GM12878 (cell line): Measurements from ENCODE around the gene VSX1. TPM values are rescaled to one million over a fixed set of nuclear protein-coding genes. Genes with fewer than 3 reads are reported as not detected.

Source experiments
- ATAC-seq: fragments of 200-7000 bp; cut with Tn5 transposase; 3 replicates; pipeline ENCODE4 v1.9.1; 2020; ENCODE audit warnings: mild to moderate bottlenecking, moderate library complexity
- BruUV-seq: library from RNA; stranded (reverse); fragments of 400-500 nt; replicated peaks from 2 replicates; lab custom pipeline; 2021; lab: Mats Ljungman, UMichigan
- CTCF ChIA-PET: fragments of 300-600 bp; sonication (Branson Sonifier 250); formaldehyde crosslinking; extraction: SDS; loops from one replicate; lab custom pipeline; 2021; ENCODE audit warnings: inconsistent platforms; lab: Yijun Ruan, JAX
- POLR2A ChIA-PET: fragments of 350-600 bp; formaldehyde crosslinking; extraction: SDS; loops from one replicate; lab custom pipeline; 2021; ENCODE audit warnings: inconsistent platforms; lab: Charles Lee
- RAD21 ChIA-PET: fragments of 300-600 bp; sonication (Branson Sonifier 250); formaldehyde crosslinking; loops from one replicate; lab custom pipeline; 2023; ENCODE audit warnings: antibody characterized with exemption; ENCODE audit not compliant: unreplicated experiment; lab: Charles Lee
- SMC1A ChIA-PET: fragments of 300-600 bp; sonication (Branson Sonifier 250); formaldehyde crosslinking; loops from one replicate; lab custom pipeline; 2023; ENCODE audit not compliant: unreplicated experiment, uncharacterized antibody; lab: Charles Lee
- DNase-seq: peaks from one replicate; pipeline ENCODE4 v3.0.0-alpha.2; 2011; ENCODE audit warnings: low read depth, low spot score
- FAIRE-seq: peaks from 3 replicates; lab custom pipeline; 2011; peaks lifted over from hg19 to GRCh38; lab: Jason Lieb, UNC
- H2AFZ ChIP-seq: 2 replicates; pipeline ENCODE4 v1.6.0; 2011; ENCODE audit warnings: low read depth, low read length, control low read depth; ENCODE audit not compliant: control insufficient read depth
- H3K27ac ChIP-seq: 2 replicates; pipeline ENCODE4 v1.5.1; 2011; ENCODE audit warnings: control low read depth; ENCODE audit not compliant: control insufficient read depth, insufficient read depth
- H3K27me3 ChIP-seq, 2 experiments: replicated peaks in 1 of 2; 2 replicates each; pipeline versions ENCODE4 v1.6.0 to v1.6.1; 2011; ENCODE audit warnings: low read length in 1 of 2; ENCODE audit not compliant: control insufficient read depth in 2 of 2, insufficient read depth in 2 of 2
- H3K36me3 ChIP-seq, 2 experiments: 2 replicates each; pipeline ENCODE4 v1.5.1; 2011; ENCODE audit warnings: low read length in 1 of 2; ENCODE audit not compliant: control insufficient read depth in 2 of 2, insufficient read depth in 2 of 2
- H3K4me1 ChIP-seq: 2 replicates; pipeline ENCODE4 v1.6.1; 2011; ENCODE audit warnings: mild to moderate bottlenecking, low read length, moderate library complexity, mixed read lengths; ENCODE audit not compliant: control insufficient read depth, insufficient read depth
- H3K4me2 ChIP-seq: 2 replicates; pipeline ENCODE4 v1.6.0; 2011; ENCODE audit warnings: control low read depth; ENCODE audit not compliant: control insufficient read depth, insufficient read depth
- H3K4me3 ChIP-seq: fragments of 200-600 bp; sonication (generic); 2 replicates; pipeline ENCODE4 v1.5.1; 2016
- H3K79me2 ChIP-seq: 2 replicates; pipeline ENCODE4 v1.6.0; 2011; ENCODE audit warnings: low read length; ENCODE audit not compliant: control insufficient read depth, insufficient read depth
- H3K9ac ChIP-seq: 2 replicates; pipeline ENCODE4 v1.8.0; 2011; ENCODE audit warnings: low read length, control low read depth, mixed read lengths; ENCODE audit not compliant: control insufficient read depth, insufficient read depth
- H3K9me3 ChIP-seq: replicated peaks from 3 replicates; pipeline ENCODE4 v1.5.1; 2011; ENCODE audit warnings: mild to moderate bottlenecking, low read length; ENCODE audit not compliant: control insufficient read depth, insufficient read depth
- H4K20me1 ChIP-seq: 2 replicates; pipeline ENCODE4 v1.6.0; 2011; ENCODE audit not compliant: control insufficient read depth, insufficient read depth
- CBX3 ChIP-seq: fragments of 200-600 bp; sonication (generic); IDR thresholded peaks from 2 replicates; pipeline ENCODE4 v1.6.1; 2016; ENCODE audit warnings: low read depth, borderline replicate concordance
- HDAC2 ChIP-seq: fragments of 200-600 bp; sonication (generic); IDR thresholded peaks from 2 replicates; pipeline ENCODE4 v1.6.1; 2017
- JUND ChIP-seq: IDR thresholded peaks from 2 replicates; pipeline ENCODE4 v1.6.1; 2012; ENCODE audit warnings: low read depth, mild to moderate bottlenecking, low read length, improper control_type of control experiment, moderate library complexity
- KLF5 ChIP-seq: fragments of 450-650 bp; IDR thresholded peaks from 2 replicates; pipeline ENCODE4 v1.6.1; 2014; ENCODE audit warnings: mild to moderate bottlenecking; ENCODE audit not compliant: partially characterized antibody
- MTA3 ChIP-seq: IDR thresholded peaks from 2 replicates; pipeline ENCODE4 v1.6.1; 2012; ENCODE audit warnings: low read length, inconsistent platforms, borderline replicate concordance
- NFXL1 ChIP-seq: fragments of 450-650 bp; IDR thresholded peaks from 2 replicates; pipeline ENCODE4 v1.6.1; 2017; ENCODE audit warnings: antibody characterized with exemption, mild to moderate bottlenecking, borderline replicate concordance
- NFYB ChIP-seq: IDR thresholded peaks from 2 replicates; pipeline ENCODE4 v1.6.1; 2011; ENCODE audit warnings: low read depth, mild to moderate bottlenecking, low read length, improper control_type of control experiment, moderate library complexity; ENCODE audit not compliant: insufficient read depth
- RAD51 ChIP-seq: fragments of 450-650 bp; IDR thresholded peaks from 2 replicates; pipeline ENCODE4 v1.6.1; 2016; ENCODE audit warnings: moderate library complexity, mild to moderate bottlenecking, inconsistent platforms
- RELB ChIP-seq: fragments of 450-650 bp; IDR thresholded peaks from 2 replicates; pipeline ENCODE4 v1.6.1; 2017; ENCODE audit warnings: low read depth, mild to moderate bottlenecking, moderate library complexity
- RFX5 ChIP-seq: IDR thresholded peaks from 2 replicates; pipeline ENCODE4 v1.6.1; 2011; ENCODE audit warnings: low read depth, low read length, improper control_type of control experiment
- STAT1 ChIP-seq: fragments of 450-650 bp; conservative IDR thresholded peaks from 2 replicates; pipeline ENCODE4 v1.6.1; 2014; ENCODE audit warnings: antibody characterized with exemption, mild to moderate bottlenecking
- WGBS: methylation state at CpG from one replicate; pipeline ENCODE4 v1.1.6; 2016; ENCODE audit warnings: low lambda C conversion rate; ENCODE audit not compliant: insufficient replicate concordance, insufficient coverage; ENCODE audit errors: missing lambda C conversion rate; 5-methylcytosine and 5-hydroxymethylcytosine counted together
- in situ Hi-C: fragments of 300-500 bp; cut with MboI; formaldehyde crosslinking; loops from 9 replicates; pipeline ENCODE4 v1.14.3; 2018; ENCODE audit warnings: mixed read lengths
- intact Hi-C: fragments of 100-400 bp; cut with micrococcal nuclease; formaldehyde crosslinking; loops from one replicate; pipeline ENCODE4 v1.14.2; 2022; ENCODE audit not compliant: unreplicated experiment
- polyA plus RNA-seq, 11 experiments: library from polyadenylated mRNA; depleted of rRNA in 4 of 11; unstranded in 6 of 11; stranded (reverse) in 5 of 11; fragments of >200 nt; fragmentation: Nextera tagmentation in 4 of 11; fragmentation: Illumina TruSeq in 1 of 11; extraction: Ambion mirVana in 4 of 11; extraction: Trizol in 1 of 11; gene quantifications; 1 replicate in 1 of 11; 2 replicates in 10 of 11; pipeline versions ENCODE4 v1.2.1 to v1.2.3, GENCODE V29; 2011 to 2016; ENCODE audit warnings: inconsistent platforms in 2 of 11, missing spikeins in 2 of 11, low read depth in 1 of 11
- total RNA-seq, 4 experiments: library from RNA; depleted of rRNA in 3 of 4; stranded (reverse); fragments of >200 nt in 3 of 4; fragmentation: Illumina TruSeq in 1 of 4; extraction: Trizol in 1 of 4; gene quantifications; 2 replicates each; pipeline versions ENCODE4 v1.2.1 to v1.2.3, GENCODE V29; 2013 to 2021
- TF ChIP-seq, protein P1 (sequence below): IDR thresholded peaks from 2 replicates; pipeline ENCODE4 v1.6.1; 2012; ENCODE audit warnings: low read depth, low read length, improper control_type of control experiment
- TF ChIP-seq, protein P2 (sequence below): IDR thresholded peaks from 2 replicates; pipeline ENCODE4 v1.6.1; 2012; ENCODE audit warnings: low read depth, low read length, improper control_type of control experiment
- TF ChIP-seq, protein P3 (sequence below): fragments of 450-650 bp; IDR thresholded peaks from 2 replicates; pipeline ENCODE4 v1.6.1; 2016; ENCODE audit warnings: mild to moderate bottlenecking, moderate library complexity, borderline replicate concordance
- TF ChIP-seq, protein P4 (sequence below): IDR thresholded peaks from 2 replicates; pipeline ENCODE4 v1.6.1; 2012; ENCODE audit warnings: low read depth, low read length, improper control_type of control experiment

VSX1 gene
- total and polyA plus RNA-seq, 10 of the 15 experiments (the other 5 are each of a cell fraction or from before 2014, with no cell fraction given), result 0.05 TPM; not detected in 9

DNA sequence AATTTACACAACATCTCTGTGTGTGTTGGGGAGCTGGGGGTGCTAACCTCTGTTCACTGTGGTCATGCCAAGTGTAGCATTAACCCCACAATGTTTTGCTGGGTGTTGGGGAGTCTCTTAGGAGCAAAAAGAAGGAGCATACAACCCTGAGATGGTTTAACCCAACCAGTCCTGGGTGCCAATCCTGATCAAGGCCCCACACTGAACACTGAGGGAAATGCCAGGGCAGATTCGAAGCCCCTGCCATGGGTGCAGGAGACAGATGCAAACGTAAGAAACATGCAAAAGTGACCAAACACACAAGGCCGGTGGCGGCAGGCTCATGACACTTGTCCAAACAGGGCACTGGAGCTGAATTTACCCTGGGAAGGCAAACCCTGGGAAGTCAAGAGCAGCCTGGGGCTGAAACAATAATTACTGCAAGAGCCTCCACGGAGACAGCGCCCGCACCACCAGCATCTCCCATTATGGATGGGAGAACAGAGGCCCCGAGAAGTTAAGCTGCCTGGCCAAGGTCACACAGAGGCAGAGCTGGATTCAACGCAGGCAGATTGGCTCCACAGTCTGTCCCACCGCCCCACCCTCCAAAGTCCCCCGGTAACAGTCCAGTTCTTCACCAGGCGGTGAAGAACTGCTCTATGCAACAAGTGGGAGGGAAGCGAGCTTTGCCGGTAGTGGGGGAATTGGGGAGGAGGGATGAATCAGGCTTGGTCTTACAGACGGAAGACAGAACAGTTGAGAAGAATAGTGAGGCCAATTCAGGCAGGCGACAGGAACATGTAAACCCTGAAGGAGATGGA, 32.5 kb downstream of the VSX1 start:
- ChIA-PET POLR2A (no interaction called here), CTCF (interaction anchor here (1.0 kb wide), 1 partner anchor 16 kb away, joined by 3 read pairs; no protein-coding TSS in a partner anchor)
- DNase-seq (no peak), FAIRE-seq (no peak)
- Histone ChIP-seq H3K9me3 (no peaks in the 10 kb centered on the region), H2AFZ (no peak overlapping the region), H3K36me3 (peaks cover 4 to 11% of the 10 kb centered on the region in 2 experiments; a peak in 3 of 4 replicates)
- TF ChIP-seq, protein P1, sequence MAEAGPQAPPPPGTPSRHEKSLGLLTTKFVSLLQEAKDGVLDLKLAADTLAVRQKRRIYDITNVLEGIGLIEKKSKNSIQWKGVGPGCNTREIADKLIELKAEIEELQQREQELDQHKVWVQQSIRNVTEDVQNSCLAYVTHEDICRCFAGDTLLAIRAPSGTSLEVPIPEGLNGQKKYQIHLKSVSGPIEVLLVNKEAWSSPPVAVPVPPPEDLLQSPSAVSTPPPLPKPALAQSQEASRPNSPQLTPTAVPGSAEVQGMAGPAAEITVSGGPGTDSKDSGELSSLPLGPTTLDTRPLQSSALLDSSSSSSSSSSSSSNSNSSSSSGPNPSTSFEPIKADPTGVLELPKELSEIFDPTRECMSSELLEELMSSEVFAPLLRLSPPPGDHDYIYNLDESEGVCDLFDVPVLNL, result no peak
- TF ChIP-seq JUND (no peak), RFX5 (no peak), STAT1 (no peak), CBX3 (no peak), RELB (no peak), RAD51 (no peak), KLF5 (no peak), MTA3 (no peak), NFYB (no peak), NFXL1 (no peak), HDAC2 (no peak)
- TF ChIP-seq, protein P2, sequence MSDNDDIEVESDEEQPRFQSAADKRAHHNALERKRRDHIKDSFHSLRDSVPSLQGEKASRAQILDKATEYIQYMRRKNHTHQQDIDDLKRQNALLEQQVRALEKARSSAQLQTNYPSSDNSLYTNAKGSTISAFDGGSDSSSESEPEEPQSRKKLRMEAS, result no peak
- TF ChIP-seq, protein P3, sequence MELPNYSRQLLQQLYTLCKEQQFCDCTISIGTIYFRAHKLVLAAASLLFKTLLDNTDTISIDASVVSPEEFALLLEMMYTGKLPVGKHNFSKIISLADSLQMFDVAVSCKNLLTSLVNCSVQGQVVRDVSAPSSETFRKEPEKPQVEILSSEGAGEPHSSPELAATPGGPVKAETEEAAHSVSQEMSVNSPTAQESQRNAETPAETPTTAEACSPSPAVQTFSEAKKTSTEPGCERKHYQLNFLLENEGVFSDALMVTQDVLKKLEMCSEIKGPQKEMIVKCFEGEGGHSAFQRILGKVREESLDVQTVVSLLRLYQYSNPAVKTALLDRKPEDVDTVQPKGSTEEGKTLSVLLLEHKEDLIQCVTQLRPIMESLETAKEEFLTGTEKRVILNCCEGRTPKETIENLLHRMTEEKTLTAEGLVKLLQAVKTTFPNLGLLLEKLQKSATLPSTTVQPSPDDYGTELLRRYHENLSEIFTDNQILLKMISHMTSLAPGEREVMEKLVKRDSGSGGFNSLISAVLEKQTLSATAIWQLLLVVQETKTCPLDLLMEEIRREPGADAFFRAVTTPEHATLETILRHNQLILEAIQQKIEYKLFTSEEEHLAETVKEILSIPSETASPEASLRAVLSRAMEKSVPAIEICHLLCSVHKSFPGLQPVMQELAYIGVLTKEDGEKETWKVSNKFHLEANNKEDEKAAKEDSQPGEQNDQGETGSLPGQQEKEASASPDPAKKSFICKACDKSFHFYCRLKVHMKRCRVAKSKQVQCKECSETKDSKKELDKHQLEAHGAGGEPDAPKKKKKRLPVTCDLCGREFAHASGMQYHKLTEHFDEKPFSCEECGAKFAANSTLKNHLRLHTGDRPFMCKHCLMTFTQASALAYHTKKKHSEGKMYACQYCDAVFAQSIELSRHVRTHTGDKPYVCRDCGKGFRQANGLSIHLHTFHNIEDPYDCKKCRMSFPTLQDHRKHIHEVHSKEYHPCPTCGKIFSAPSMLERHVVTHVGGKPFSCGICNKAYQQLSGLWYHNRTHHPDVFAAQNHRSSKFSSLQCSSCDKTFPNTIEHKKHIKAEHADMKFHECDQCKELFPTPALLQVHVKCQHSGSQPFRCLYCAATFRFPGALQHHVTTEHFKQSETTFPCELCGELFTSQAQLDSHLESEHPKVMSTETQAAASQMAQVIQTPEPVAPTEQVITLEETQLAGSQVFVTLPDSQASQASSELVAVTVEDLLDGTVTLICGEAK, result no peak
- TF ChIP-seq, protein P4, sequence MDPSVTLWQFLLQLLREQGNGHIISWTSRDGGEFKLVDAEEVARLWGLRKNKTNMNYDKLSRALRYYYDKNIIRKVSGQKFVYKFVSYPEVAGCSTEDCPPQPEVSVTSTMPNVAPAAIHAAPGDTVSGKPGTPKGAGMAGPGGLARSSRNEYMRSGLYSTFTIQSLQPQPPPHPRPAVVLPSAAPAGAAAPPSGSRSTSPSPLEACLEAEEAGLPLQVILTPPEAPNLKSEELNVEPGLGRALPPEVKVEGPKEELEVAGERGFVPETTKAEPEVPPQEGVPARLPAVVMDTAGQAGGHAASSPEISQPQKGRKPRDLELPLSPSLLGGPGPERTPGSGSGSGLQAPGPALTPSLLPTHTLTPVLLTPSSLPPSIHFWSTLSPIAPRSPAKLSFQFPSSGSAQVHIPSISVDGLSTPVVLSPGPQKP, result no peak
- TF ChIP-seq, all 136 proteins: peak for 0
- no peak for ATAC-seq
- Histone ChIP-seq H3K4me2 (no peak overlapping the region), H3K27me3 (no peaks in the 10 kb centered on the region), H3K27ac (no peak overlapping the region), H3K4me3 (no peak overlapping the region), H3K4me1 (peaks cover 33% of the 10 kb centered on the region), H3K9ac (no peak overlapping the region), H4K20me1 (peaks cover 5% of the 10 kb centered on the region; the same call in 1 of the 2 replicates), H3K79me2 (peaks cover 8% of the 10 kb centered on the region)
- in situ Hi-C loops, result loop anchor here (10.0 to 25.0 kb wide), 2 partner anchors 355 to 1687 kb away; partner anchors contain the start of genes GINS1, GZF1 and NXT1
- ChIA-PET RAD21 (no interaction called here), SMC1A (no interaction called here)
- intact Hi-C loops, result no loop called here
- 94% methylated on average over 16 of the region's 16 CpGs for WGBS
- no TSS peak for BruUV-seq
